NCI-H510A treated with DMSO at 0.1 percent for 48 hours (cell line): ENCODE measurements around the gene AMZ1.
"Not testable (repeated sequence)": the region's sequence is repeated elsewhere in the genome, so short reads cannot be mapped to it uniquely, and the experiment has no call there.

Experiments used
- DNase-seq: peaks from one replicate; lab custom pipeline; 2025; lab: John Stamatoyannopoulos, UW

Gene AMZ1

DNA sequence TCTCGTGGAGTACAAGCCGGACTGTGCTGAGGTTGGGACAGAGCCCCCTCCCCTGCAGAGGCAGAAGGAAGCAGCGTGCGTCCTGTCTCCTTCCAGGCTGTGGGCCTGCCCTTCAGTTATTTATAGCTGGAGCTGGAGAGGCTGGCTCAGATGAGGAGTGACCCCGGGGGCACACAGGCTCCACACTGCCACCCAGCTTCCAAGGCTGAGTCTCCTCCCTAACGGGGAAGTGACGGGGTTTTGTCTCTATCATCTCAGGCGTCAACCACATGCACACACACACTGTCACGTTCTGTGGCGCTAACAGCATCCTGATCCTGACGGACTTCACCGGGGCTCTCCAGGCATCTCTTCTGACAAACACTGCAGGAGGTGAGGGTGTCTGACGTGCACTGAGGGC is 25.4 kb downstream of the AMZ1 start:
- no peak for DNase-seq

DNA sequence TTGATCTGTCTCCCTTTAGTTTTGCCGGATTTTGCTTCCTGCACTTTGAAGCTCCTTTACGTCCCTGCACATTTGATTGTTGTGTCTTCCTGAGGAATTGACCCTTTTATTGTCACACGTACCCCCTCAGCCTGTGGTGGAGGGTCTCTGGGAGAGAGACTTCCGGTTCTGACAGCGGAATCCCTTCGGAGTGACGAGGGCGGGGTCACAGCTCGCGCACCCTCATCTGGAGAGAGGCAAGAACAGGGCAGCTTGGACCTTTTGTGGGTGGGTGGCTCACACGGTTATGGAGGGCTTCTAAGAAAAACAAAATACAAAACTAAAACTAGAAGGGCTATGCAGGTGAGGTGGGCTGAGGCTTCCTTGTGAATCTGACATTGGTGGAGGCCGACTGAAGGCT is 26.0 kb downstream of the AMZ1 start:
- DNase-seq, result no peak

GRCh38 chr7:2714636-2715035 is 26.6 kb downstream of the AMZ1 start:
- DNase-seq, result no peak

DNA sequence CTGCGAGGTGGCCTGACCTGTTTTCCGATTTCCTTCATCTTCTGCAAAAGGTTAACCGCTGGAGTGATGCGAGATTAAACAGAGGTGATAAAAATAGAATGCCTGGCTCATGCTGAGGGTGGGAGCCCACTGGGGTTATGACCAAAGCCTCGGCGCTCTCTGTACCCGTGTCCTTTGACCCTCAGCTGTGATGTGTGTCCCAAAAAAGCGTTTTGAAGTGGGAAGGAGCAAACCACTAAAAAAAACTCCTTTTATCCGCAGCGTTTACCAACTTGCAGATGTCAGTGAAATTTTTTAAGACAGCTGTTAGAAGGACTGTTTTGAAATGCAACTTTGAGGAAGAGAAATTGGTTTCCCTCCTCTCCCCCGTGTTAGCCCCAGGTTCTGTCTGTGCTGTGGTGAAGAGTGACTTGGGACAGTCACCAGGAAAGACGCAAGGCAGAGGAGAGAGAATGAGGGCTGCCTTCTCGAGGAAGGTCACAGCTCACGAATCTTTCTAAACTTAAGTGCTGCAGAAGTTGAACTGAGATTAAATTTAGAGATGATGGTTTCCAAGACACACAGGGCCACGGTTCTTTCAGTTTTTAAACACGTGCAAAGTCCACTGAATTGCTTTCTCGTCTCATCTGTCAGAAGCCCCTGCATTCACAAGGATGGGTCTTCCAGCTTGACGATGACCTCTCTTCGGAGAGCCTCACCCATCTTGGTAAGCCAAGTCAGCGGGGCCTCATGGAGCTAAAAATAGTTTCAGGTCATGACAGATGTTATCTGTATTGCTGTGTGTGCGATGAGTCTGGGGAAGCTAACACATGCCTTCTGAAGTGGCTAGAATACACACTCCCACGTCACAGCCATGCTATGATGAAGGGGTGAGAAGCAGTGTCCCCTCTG is 27.6 kb downstream of the AMZ1 start:
- DNase-seq, result no peak

DNA sequence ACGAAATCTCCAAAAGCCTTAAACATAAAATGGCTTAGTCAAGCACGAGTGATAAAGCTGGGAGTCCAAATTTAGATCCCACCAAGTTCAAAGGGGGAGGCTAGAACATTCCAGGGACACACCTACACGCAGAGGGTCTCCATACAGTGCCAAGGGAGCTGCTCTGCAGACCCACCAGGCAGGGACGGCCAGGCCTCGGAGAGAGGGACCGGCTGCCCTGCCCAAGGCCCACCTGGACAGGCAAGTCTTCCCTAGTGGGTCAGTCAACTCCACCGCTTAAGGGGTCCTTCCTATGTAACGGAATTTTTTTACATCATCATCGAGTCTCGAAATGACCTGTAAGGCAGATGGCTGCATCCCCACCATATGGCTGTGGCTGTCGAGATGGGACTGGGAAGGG is 28.5 kb downstream of the AMZ1 start:
- no peak for DNase-seq

GRCh38 chr7:2716906-2717292 is 28.9 kb downstream of the AMZ1 start:
- no peak for DNase-seq

DNA sequence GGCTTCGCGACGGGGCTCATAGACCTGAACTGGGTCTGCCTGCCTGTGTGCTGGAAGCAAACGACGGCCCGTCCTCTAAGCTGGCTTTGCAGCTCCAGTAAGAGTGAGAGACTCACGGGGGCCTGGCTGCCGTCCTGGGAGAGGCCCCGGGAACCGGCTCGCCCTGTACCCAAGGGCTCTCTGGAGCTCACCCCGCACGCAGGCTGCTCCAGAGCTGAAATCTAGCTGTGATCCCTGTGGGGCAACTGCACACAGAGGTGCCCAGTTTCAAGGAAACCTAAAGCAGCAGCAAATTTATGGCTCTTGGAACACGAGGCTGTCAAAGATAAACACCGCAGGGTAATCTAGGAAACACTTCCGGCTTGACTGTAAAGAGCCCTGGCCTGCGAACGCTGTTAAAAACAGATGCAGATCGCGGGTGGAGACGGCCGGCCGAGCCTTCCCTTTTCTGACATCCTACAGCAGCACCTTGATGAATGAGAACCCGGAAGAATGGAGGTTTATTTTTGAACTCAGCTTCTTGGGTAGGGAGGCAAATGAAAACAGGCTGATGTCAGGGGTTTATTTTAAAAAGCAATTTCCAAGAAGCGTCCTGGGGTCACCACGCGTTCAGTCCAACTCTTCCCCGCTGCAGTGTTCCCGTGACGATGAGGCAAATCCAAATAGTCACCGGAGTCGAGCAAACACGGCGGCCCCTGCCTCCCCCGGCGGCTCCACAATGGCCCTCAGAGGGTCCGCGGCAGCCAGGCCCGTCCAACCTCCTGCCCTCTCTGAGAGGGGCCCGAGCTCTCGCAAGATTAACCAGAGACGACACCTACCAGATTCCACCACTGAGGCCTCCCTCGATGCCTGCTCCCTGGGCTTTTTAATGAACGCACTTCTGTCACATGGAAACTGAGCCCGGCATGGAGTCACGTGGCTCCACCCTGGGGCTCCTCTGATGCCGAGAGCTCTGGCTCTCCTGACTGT is 29.6 kb downstream of the AMZ1 start:
- peak; percentile 63 for DNase-seq

- no peak for DNase-seq
These were observed 30.4 kb downstream of the AMZ1 start for GRCh38 chr7:2718296-2718965.

DNA sequence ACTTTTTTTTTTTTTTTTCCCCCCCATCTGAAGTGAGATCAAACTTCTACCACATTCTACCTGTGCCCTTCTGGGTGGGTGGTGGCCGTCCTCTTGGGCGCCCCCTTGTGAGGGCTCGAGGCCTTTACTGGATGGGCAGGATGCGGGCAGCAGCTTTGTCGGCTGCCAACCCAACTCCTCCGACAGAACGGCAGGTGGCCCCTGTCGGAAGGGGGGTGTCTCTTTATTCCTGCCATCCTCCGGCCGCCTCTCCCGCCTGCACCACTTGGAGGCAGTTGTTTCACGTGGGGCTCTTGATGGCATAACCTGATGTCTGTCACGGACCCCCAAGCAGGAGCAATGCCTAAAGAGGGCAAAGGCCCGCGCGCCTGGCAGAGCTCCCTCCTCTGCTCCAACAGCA is 31.0 kb downstream of the AMZ1 start:
- peak; percentile 40 for DNase-seq

GRCh38 chr7:2720024-2720423 is 32.0 kb downstream of the AMZ1 start:
- DNase-seq, result no peak

- DNase-seq, result no peak
These were observed 33.8 kb downstream of the AMZ1 start for GRCh38 chr7:2721842-2722241.

DNA sequence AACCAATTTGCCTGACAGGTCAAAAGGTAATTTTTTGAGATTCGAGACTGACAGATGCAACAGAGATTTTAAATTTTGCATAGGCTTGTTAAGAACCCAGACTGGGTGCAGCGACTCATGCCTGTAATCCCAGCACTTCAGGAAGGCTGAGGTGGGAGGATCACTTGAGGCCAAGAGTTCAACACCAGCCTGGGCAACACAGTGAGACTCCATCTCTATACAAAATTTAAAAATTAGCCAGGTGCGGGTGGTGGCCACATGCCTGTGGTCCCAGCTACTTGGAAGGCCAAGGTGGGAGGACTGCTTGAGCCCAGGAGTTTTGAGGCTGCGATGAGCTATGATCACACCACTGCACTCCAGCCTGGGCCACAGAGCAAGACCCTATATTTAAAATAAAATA is 34.6 kb downstream of the AMZ1 start:
- no peak for DNase-seq

DNA sequence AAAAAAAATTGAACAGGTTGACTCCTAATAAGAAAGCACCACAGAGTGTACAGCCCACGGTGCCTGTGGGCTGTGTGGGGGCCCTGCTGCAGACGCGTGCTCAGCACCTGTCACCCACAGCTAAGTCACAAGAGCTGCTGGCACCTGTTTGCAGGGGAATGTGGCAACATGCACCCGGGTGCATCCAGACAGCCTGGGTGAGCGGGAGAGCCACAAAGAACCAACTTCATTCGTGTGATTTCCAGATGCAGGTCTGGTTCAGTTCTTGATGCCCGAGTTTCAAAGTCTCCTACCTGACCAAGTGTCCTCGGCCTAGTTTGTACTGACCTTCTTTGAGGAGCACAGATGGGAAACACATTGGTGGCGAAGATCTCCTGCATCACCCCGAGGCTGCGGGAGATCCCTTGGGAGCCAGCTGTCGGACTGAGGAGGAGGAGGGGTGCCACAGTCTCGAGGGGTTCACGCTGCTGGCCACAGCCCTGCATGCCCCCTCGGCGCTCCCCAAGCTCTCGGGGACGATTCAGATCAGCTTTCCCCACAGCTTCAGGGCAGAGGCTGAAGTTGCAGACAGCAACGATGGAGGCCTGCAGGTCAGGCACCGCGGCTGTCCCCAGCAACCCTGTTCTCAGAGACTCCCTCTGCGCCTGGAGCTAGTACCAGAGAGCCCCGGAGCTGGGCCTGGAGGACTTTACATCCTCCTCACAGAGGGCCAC is 35.3 kb downstream of the AMZ1 start:
- no peak for DNase-seq

DNA sequence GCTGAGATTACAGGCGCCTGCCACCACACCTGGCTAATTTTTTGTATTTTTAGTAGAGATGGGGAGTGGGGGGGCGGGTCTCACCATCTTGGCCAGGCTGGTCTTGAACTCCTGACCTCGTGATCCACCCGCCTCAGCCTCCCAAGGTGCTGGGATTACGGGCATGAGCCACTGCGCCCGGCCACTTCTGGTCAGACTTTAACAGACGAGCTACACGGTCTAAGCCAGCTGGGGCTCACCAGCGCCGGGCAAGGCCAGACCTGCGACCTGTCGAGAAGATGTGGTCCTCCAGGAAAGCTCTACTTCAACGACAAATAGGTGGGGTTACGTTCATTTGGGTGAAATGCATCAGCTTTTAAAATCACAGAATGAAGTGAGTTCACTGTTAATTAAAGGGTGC is 36.0 kb downstream of the AMZ1 start:
- not testable (repeated sequence) for DNase-seq

DNA sequence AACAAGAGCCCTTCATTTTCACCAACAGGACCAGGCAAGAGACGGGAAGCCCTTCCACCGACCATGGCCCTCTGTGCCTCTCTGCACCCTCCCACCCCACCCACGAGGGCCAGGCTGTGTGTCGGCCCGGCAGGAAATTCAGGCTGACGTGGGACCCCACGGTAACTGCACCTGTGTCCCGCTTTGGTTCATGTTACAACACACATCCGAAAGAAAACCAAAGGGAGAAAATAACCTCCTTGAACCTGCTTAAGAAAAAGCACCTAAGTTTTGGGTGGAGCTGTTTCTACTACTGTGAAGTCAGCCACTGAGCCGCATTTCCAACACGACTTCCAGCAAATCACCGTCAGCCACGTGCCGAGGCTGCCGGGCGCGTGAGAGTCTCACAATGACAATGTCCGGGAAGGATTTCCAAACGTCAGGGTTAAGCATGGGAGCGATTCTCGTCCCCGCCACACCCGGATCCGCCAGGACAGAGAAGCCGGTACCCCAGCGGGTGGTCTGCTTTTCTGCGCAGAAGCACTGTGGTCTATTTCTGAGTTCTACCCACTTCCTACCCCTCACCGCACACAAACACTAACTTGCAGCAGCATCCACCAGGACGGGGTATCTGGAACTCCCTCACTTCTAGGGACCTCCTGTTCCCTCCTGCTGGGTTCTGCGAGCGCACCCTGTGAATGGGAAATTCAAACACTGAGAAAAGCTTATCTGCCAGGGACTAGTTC is 36.6 kb downstream of the AMZ1 start:
- no peak for DNase-seq

- DNase-seq, result no peak
These were observed 37.4 kb downstream of the AMZ1 start for GRCh38 chr7:2725178-2726105.

DNA sequence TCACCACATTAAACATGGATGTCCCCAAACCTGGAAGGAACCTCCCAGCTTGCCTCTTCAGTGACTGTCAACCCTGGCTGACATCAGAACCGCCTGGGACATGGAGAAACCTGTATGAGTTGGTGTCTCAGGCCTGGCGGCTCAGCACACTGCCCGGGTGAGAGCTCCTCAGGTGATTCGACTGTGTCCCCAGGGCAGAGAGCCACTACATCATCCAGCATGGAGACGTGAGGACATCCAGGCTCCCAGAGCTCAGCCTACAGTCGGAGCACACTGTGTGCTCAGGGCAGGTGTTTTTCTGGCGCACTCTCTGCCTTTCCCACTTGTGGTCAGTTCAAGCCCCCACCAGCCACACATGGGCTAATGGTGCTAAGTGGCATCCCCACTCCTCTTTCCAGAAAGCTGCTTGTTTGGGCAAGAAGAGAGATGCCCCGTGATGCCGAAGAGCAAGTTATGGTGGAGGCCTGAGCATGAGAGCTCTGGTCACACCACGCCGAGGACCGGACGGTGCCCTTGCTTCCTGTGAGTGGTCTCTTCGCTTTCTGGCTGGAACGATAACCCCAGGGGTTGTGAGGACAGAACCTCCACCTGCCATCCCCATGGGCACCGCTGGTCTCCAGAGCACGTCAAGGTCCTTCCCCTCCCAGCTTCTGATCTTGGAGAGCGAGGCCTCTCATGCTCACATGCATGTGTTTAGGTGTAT is 38.5 kb downstream of the AMZ1 start:
- no peak for DNase-seq

- DNase-seq, result not testable (repeated sequence)
These were observed 39.2 kb downstream of the AMZ1 start for GRCh38 chr7:2727206-2727605.

DNA sequence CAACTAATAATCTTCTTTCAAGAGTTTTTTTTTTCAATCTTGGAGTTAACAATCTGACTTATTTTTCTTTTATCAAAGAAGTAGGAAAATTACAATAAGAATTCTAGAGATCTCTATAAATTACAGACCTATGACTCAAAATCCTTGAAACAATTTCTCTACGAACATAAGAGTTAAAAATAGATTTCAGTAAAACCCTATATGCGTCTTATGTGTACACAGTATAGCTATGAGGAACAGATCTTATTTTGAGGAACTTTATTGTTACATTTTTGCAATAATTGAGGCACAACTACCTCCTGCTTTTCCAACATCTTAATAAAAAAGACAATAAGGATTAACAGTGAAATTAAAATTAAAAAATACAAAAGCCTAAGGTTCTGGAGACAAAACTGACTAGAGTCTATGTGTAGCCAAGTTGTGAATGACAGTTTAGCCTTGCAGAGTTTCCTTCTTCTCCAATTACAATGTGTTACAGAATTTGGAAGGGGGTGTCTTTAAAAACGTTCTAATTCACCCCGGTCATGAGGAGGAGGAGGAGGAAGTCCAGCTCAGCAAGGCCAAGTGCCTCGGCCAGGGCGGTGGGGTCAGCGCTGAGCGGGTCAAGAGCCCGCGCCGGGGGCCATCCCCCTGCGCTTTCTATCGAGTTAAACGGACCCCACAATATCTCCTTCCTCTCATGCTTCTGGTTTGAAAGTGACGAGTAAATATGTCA is 40.5 kb downstream of the AMZ1 start:
- DNase-seq, result no peak
